Kidney epithelial cell (primary cell): Measurements from ENCODE around the gene CCER1. TPM values are rescaled to one million over a fixed set of nuclear protein-coding genes. Genes with fewer than 3 reads are reported as not detected.

Experiments
- DNase-seq: peaks from one replicate; pipeline ENCODE4 v3.0.0-alpha.2; 2010; ENCODE audit warnings: low read depth
- H3K27me3 ChIP-seq: 2 replicates; pipeline ENCODE4 v1.6.0; 2011; ENCODE audit warnings: low read length; ENCODE audit not compliant: control insufficient read depth, insufficient read depth
- H3K36me3 ChIP-seq: 2 replicates; pipeline ENCODE4 v1.5.1; 2011; ENCODE audit warnings: low read length; ENCODE audit not compliant: control insufficient read depth, insufficient read depth
- H3K4me3 ChIP-seq: 2 replicates; pipeline ENCODE4 v1.5.1; 2011; ENCODE audit warnings: low read depth, mild to moderate bottlenecking, control low read depth, low read length
- total RNA-seq: library from RNA; depleted of rRNA; stranded (reverse); fragments of >200 nt; gene quantifications from 2 replicates; pipeline ENCODE4 v1.2.3, GENCODE V29; 2015
- TF ChIP-seq, protein P1 (sequence below): IDR thresholded peaks from 2 replicates; pipeline ENCODE4 v1.5.1; 2011; ENCODE audit warnings: mild to moderate bottlenecking, moderate library complexity, low read length, control low read depth, inconsistent platforms; ENCODE audit not compliant: insufficient read depth, poor library complexity, severe bottlenecking

The CCER1 gene
- total RNA-seq, 1 donor from 2014 or later = not detected

DNA sequence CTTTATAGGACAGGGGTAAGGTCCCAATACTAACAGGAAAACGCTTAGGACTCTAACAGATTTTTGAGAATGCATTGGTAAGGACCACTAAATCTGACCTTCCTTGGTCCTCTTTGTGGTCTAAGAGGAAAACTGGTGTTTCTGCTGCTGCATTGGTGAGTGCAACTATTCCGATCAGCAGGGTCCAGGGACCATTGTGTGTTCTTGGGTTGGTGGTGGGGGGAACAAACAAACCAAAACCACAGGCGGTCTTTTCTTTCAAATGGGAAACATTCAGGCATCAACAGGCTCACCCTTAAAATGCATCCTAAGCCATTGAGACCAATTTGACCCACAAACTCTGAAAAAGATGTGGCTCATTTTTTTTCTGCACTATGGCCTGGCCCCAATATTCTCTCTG is 29.1 kb upstream of the CCER1 start:
- Histone ChIP-seq H3K4me3 (no peak overlapping the region), H3K27me3 (no peaks in the 10 kb centered on the region), H3K36me3 (no peaks in the 10 kb centered on the region)
- TF ChIP-seq, protein P1, sequence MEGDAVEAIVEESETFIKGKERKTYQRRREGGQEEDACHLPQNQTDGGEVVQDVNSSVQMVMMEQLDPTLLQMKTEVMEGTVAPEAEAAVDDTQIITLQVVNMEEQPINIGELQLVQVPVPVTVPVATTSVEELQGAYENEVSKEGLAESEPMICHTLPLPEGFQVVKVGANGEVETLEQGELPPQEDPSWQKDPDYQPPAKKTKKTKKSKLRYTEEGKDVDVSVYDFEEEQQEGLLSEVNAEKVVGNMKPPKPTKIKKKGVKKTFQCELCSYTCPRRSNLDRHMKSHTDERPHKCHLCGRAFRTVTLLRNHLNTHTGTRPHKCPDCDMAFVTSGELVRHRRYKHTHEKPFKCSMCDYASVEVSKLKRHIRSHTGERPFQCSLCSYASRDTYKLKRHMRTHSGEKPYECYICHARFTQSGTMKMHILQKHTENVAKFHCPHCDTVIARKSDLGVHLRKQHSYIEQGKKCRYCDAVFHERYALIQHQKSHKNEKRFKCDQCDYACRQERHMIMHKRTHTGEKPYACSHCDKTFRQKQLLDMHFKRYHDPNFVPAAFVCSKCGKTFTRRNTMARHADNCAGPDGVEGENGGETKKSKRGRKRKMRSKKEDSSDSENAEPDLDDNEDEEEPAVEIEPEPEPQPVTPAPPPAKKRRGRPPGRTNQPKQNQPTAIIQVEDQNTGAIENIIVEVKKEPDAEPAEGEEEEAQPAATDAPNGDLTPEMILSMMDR = no peak
- no peak for DNase-seq

DNA sequence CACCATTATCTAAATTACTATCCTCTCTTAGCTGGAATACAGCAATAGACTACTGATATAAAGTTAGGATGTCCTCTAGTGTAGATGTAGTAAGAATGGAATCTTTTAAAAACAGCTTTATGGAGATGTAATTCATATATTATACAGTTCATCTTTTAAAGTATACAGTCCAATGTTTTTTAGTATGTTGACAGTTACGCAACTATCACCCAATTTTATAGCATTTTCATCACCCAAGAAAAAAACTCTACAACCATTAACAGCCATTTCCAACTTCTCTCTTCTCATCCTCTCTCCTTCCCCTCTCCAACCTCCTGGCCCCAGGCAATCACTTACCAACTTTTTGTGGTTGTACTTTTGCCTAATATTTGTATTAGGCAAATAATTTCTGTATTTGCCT is 27.2 kb upstream of the CCER1 start:
- Histone ChIP-seq H3K4me3 (no peak overlapping the region), H3K27me3 (no peaks in the 10 kb centered on the region), H3K36me3 (no peaks in the 10 kb centered on the region)
- DNase-seq = no peak
- TF ChIP-seq, protein P1 = no peak

GRCh38 chr12:90979951-90980350 is 25.0 kb upstream of the CCER1 start:
- Histone ChIP-seq H3K36me3 (no peaks in the 10 kb centered on the region), H3K4me3 (no peak overlapping the region), H3K27me3 (no peaks in the 10 kb centered on the region)
- TF ChIP-seq, protein P1 = no peak
- DNase-seq = no peak

- Histone ChIP-seq H3K36me3 (no peaks in the 10 kb centered on the region), H3K27me3 (no peaks in the 10 kb centered on the region), H3K4me3 (no peak overlapping the region)
- TF ChIP-seq, protein P1 = no peak
- DNase-seq = no peak
Observed at GRCh38 chr12:90979019-90979418, 24.0 kb upstream of the CCER1 start.

DNA sequence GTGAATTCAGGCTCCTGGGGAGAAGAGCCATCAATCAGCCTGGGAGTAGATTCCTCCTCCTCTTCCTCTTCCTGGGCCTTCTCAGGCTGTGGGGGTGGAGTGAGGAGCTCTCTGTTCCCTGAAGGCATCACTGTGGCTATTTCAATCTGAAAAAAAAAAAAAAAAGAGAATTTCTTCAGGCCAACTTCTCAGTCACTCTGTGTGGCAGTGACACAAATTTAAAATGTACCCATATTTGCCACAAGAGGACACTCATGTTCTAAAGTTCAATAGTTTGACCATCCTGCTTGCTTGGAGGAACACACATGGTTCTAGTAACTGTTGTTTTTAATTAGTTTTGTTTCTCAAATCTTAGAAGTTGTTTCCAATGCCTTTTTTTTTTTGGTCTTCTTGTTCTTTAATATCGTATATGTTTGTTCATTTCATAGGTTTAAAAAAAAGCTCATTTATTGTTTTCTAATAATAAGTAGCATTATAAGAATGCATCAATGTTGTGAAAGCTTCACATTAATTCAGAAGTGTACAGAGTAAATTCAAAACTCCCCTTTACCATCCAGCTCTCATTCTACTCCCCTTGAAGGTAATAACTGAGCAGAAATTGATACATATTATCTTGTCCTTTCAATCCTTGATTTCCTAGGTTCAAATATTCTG is 23.3 kb upstream of the CCER1 start:
- no peaks in the 10 kb centered on the region for H3K27me3 ChIP-seq
- TF ChIP-seq, protein P1 = peak; percentile 73
- no peaks in the 10 kb centered on the region for H3K36me3 ChIP-seq
- no peak overlapping the region for H3K4me3 ChIP-seq
- DNase-seq = peak; percentile 18

DNA sequence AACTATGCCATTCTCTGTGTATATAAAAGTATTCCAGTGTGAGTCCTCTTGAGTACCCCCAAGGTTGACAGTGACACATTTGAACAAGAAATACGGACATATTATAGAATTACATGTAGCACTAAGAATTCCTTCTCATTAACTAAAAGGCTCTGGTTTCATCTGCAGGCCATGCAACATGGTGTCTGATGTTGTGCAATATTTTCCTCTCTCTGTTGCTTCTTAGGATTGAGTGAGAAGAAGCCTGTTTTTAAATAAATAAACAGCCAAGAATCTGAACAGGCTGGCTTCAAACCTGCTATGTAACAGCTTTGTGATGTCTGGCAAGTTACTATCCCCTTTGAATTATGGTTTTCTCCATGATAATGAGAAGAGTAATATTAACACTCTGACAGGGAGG is 22.2 kb upstream of the CCER1 start:
- no peak for DNase-seq
- Histone ChIP-seq H3K4me3 (no peak overlapping the region), H3K36me3 (no peaks in the 10 kb centered on the region), H3K27me3 (no peaks in the 10 kb centered on the region)
- TF ChIP-seq, protein P1 = no peak
